HG03378 (cell line): ENCODE results near the gene KCNG2.
"Not testable (repeated sequence)": the region's sequence is repeated elsewhere in the genome, so short reads cannot be mapped to it uniquely, and the experiment has no call there.

ENCODE experiments used
- ATAC-seq: cut with Tn5 transposase; IDR thresholded peaks from one replicate; pipeline ENCODE4 v1.9.1; 2021; ENCODE audit warnings: mild to moderate bottlenecking, moderate library complexity; ENCODE audit not compliant: unreplicated experiment

Gene KCNG2

DNA sequence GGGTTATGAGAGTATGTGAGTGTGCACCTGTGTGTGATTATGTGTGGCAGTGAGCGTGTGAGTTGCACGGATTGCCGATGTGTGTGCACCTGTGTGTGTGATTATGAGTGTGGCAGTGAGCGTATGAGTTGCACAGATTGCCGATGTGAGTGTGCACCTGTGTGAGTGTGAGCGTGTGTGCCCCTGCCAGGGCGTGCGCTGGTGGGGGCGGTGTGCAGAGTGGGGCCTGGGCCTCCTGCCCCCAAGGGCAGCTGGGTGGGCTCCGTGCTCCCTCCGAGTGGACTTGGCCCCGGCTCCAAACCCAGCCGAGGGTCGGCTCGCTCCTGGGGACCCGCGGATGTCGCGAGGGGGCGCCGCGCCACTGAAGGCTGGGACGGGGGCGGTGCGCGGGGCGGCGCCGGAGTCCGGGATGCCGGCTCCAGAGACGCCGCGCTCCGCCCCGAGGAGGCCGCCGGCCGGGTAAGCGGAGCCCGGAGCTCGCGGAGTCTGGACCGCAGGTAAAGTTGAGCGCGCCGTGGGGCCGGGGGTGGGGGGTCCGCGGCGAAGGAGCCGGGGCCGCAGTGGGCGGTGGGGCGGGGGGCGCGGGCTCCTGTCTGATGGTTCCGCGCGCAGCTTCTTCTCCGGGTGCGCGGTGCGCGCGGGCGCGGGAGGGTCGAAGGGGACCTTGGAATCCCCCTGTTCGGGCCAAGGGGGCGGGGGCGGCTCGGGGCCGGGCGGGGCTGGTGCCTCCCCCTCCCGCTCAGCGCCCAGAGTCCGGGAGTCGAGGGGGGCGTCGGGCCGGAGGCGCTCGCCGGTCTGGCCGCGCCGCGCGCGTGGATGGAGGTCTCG, at the start of gene KCNG2:
KCNG2 (plus strand) TSS at position 421 of the 828 bp plus-strand sequence. CDS start 65,730 bp downstream, outside the sequence.
- ATAC-seq, result no peak

DNA sequence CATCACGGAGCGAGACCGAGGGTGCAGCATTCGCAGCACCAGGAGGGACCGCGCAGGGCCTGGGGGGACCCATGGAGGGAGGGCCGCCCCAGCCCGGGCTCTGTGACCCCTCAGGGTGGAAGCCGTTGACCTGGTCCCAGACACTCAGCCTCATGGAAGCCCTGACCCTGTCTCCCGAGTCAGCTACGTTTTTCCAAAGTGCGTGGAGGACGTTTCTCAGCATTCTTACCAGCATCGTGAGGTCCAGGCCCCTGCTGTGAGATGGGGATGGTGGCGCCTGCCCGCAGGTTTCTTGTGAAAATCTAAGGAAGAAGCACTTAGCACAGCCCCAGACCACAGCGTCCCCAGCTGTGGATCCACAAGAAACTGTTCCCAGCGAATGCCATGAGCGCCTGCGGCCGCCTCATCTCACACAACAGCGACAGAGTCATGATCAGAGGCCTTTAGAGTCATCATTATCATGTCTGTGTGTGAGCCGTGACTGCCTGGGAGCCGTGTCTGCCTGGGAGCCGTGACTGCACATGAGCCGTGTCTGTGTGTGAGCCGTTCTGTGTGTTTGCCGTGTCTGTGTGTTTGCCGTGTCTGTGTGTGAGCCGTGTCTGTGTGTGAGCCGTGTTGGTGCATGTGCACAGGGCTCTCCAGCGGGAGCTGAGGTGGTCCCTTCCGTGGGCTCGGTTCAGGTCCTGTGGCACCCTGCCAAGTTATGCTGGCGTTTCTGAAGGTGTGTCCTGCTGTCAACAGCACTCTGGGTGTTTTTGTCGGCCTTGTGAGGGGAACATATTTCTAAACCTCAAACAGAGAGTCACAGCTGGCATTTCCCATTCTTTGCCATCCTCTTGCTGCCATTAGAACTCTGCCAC, 49.2 kb upstream of the KCNG2 start:
- ATAC-seq, result no peak

DNA sequence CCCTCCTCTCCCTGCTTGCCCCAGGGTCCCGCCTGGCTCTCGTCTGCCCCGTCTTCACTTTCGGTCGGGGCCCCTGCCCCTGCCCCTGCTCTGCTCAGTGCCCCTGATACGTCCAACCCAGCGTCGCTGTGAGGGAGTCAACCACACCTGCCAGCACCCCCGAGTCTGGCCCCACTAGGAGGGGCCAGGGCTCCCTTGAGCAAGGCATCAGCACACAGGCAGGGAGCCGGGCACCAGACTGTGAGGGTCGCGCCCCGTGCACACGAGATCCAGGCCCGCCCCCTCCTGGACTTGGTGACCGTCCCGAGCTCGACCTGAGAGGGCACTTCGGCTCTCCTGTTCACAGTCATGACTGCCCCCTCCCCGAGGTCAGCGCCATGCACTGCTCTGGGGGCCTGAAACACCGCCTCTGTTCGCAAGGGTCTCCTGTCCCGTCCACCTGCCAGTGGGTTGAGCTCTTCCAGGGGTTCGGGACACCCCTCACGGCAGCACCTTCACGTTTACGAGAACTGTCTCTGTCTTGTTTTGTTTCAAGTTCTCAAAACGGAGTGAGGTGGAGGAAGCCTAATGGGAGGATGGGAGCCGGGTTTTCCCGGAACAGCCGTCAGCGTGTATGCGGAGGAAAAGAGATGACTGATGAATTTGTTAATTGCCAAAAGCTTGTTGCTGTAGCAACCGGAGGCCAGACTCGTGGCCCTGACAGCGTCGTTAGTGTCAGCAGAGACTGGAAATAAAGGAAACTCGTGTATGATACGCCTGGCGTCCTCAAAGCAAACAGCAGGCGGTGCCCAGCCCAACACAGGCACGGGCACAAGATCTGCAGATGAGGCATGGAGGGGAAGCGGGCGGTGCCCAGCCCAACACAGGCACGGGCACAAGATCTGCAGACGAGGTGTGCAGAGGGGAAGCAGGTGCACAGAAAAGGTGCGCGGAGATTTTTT, 48.2 kb upstream of the KCNG2 start:
- ATAC-seq, result no peak

GRCh38 chr18:79750980-79751571, 46.7 kb upstream of the KCNG2 start:
- ATAC-seq, result no peak

DNA sequence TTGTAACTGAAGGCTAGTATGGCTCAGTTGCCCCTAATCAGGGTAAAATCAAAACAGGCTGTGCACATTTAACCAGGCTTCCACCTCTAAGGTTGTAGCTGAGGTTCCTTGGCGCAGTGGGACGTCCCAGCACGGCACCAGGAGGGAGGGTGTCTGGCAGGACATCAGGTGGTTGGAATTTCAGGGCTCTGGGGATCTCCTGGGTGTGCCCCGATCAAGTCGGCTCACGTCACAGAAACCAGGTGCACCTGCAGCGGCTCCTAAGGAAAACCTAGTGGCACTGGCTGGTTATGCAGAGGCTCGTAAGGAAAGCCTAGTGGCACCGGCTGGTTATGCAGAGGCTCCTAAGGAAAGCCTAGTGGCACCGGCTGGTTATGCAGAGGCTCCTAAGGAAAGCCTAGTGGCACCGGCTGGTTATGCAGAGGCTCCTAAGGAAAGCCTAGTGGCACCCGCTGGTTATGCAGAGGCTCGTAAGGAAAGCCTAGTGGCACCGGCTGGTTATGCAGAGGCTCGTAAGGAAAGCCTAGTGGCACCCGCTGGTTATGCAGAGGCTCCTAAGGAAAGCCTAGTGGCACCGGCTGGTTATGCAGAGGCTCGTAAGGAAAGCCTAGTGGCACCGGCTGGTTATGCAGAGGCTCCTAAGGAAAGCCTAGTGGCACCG, 45.7 kb upstream of the KCNG2 start:
- not testable (repeated sequence) for ATAC-seq

- not testable (repeated sequence) for ATAC-seq
Observed at GRCh38 chr18:79752946-79753345, 44.8 kb upstream of the KCNG2 start.

DNA sequence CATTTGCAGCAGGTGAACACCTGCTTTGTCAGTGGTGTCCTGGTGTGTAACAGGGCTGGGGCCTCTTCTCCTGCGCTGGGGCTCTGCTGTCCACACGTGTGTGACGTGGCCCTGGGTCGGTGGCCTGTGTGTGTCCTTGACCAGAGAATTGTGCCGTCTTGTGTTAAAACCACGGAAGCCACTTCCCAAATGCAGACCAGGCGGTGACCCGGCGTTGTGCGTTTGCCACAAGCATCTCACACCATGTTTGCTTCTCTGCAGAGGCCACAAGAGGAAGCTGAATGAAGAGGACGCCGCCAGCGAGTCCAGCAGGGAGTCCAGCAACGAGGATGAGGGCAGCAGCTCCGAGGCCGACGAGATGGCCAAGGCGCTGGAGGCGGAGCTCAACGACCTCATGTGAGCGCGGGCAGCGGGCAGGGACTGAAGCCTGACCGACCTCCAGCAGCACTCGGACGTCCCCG, 44.3 kb upstream of the KCNG2 start:
- ATAC-seq, result no peak

DNA sequence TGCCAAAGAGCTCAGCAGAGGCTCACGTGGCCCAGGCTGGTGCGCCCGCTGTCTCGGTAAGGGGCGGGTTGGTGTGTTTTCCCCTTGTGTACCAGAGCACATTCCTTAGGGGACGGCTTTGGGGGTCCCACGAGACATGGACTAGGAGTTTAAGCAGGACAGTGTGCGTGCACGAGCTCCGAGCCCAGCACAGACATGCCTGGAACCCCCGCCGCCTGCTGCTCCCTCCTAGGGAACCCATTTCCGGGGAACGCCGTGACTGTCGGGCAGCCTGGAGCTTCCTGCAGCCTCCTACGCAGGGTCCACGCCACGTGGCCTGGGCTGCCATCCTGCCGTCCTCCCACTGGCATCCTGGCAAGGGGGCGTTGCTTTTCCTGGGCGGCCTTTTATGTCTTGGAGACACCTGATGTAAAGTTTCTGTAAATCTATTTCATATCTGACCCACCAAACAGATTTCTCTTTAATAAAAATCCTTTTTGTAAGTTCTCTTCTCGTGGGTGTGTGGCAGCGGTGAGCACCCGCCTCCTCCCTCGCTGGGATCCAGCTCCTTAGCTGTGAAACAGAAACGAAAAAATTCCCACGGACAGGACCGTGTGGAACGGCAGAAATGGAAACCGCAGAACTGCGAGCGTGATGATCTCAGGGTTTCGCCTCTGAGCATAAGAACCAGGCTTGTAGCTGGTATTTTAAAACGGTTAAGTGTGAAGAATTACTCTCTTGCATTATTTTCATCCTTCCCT, 43.5 kb upstream of the KCNG2 start:
- no peak for ATAC-seq

DNA sequence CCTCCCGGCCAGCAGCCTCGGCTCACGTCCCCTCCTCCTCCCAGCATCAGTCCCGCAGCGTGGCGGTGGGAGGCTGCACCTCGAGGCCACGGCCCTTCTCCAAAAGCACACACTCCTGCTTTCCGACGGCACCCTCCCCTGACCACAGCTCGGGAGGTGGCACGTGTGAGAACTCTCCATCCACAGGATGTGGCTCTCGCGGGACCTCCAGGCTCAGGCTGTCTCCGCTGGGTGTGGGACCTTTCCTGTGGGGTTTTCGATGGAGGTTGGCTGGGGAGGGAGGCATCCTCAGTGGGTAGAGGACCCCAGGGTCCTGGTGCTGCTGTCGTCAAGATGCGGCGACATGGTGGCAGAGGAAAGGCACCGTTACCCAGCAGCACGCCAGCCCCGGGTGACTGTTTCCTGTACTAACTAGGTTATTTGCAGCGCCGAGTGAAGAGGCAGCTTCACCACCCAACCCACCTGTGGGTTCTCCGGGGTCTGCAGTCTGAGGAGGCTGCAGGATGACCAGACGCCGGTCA, 42.8 kb upstream of the KCNG2 start:
- no peak for ATAC-seq

GRCh38 chr18:79755496-79756142, 42.1 kb upstream of the KCNG2 start:
- no peak for ATAC-seq

DNA sequence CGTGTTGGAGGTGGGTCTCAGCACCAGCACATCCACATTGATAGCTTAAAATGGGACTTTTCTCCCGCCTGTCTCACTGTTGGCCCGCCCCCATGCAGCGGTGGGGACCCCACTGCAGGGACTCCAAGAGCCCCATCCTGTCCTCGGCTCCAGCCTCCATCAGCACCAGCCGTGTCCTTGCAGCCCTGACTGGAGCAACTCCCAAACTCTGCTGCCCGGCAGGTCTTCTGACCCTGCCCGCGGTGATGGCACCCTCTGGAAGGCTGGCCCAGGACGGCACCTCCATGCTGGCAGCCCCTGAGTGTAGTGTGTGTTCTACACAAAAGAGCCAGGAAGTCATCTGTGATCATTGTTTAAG, 41.6 kb upstream of the KCNG2 start:
- no peak for ATAC-seq

- no peak for ATAC-seq
Observed at GRCh38 chr18:79756826-79757225, 40.9 kb upstream of the KCNG2 start.

GRCh38 chr18:79760348-79760747, 37.4 kb upstream of the KCNG2 start:
- ATAC-seq, result no peak

- ATAC-seq, result no peak
Observed at GRCh38 chr18:79760881-79761280, 36.9 kb upstream of the KCNG2 start.

DNA sequence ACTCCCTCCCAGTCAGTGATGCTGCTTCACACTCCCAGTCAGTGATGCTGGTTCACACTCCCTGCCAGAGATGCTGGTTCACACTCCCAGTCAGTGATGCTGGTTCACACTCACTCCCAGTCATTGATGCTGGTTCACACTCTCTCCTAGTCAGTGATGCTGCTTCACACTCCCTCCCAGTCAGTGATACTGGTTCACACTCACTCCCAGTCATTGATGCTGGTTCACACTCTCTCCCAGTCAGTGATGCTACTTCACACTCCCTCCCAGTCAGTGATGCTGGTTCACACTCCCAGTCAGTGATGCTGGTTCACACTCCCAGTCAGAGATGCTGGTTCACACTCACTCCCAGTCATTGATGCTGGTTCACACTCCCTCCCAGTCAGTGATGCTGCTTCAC, 34.3 kb upstream of the KCNG2 start:
- ATAC-seq, result no peak

DNA sequence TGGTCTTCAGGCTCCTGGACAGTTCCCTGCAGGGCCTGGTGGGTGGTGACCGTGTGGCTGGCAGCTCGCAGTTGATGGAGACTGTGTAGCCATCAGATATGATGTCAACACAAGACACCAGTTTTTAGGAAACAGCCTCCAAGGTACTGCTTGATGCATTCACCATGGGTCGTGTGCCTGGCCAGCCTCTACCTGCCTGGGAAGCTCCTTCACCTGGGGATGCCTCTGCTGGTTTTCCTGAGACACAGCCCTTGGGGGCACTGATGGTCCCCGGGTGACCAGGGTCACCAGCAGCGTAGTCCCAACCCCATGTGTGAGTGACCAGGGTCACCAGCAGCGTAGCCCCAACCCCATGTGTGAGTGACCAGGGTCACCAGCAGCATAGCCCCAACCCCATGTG, 33.6 kb upstream of the KCNG2 start:
- ATAC-seq, result no peak

DNA sequence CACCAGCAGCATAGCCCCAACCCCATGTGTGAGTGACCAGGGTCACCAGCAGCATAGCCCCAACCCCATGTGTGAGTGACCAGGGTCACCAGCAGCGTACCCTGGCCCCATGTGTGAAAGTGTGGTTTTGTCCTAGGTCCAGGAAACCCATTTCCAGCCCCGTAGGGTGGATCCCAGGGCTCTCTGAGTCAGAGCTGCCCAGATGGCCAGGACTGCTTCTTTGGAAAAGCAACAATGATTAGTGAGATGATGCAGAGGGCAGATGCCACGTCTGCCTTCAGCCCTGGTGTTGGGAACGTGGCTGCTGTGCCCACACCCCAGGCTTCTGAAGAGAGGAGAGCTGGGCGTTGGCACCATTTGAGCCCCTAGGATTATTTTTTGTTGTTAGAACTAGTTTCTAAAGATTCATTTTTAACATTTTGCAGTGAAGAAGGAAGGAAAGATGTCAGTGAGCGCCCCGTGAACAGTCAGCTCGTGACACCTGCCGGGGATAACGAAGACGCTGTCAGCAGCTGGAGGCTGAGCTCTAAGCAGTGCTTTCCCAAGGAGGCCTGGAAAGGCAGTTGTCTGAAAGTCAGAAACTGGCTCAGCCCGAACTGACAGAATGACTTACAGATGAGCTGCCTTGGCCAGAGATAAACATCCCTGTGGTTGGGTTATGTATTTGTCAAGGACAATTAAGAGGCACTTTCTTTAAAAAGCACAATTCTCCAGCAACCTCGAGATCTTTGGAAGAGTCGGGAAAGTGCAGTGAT, 32.1 kb upstream of the KCNG2 start:
- no peak for ATAC-seq

- no peak for ATAC-seq
Observed at GRCh38 chr18:79766308-79766707, 31.4 kb upstream of the KCNG2 start.
